Memory B cell (primary cell): ENCODE measurements around the gene C10orf67.

Source experiments
- ATAC-seq: fragments of 150-1000 bp; cut with Tn5 transposase; 2 replicates; pipeline ENCODE4 v1.10.0; 2021; ENCODE audit warnings: low read depth, mild to moderate bottlenecking, moderate library complexity
- DNase-seq, 2 donors: peaks; one replicate each; pipeline ENCODE4 v3.0.0; 2022; ENCODE audit warnings: low spot score in 2 of 2
- H3K27ac Mint-ChIP-seq: one replicate; pipeline ENCODE4 v1.8.0; 2022; ENCODE audit warnings: mild to moderate bottlenecking, moderate library complexity, mixed read lengths
- H3K27me3 Mint-ChIP-seq: one replicate; pipeline ENCODE4 v1.8.0; 2022; ENCODE audit warnings: mixed read lengths
- H3K36me3 Mint-ChIP-seq: one replicate; pipeline ENCODE4 v1.8.0; 2022; ENCODE audit warnings: mild to moderate bottlenecking, mixed read lengths
- H3K4me1 Mint-ChIP-seq: one replicate; pipeline ENCODE4 v1.8.0; 2022; ENCODE audit warnings: mixed read lengths
- H3K4me3 Mint-ChIP-seq: one replicate; pipeline ENCODE4 v1.8.0; 2022; ENCODE audit warnings: mild to moderate bottlenecking, moderate library complexity, mixed read lengths
- H3K9me3 Mint-ChIP-seq: one replicate; pipeline ENCODE4 v1.8.0; 2022; ENCODE audit warnings: mixed read lengths

The C10orf67 gene

DNA sequence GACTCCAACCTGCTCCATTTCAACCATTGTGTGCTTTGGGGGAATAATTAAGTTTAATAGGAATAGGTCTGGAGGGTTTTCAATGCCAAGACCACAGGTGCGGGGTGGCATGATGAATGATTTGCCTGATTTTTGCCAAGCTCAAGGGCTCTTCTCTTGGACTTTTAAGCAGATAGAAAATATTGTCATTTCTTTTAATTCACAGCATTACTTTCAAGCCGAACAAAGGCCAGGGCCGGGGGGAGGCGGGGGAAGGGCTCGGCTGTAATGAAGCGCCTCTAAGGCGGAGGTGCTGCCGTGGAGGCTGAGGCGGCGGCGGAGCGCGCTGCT lies 146.0 kb downstream of the C10orf67 start:
- Mint-ChIP-seq H3K4me1 (no peaks in the 10 kb centered on the region), H3K36me3 (no peaks in the 10 kb centered on the region), H3K27ac (no peak overlapping the region), H3K9me3 (no peaks in the 10 kb centered on the region), H3K27me3 (peaks cover 20% of the 10 kb centered on the region), H3K4me3 (no peak overlapping the region)
- DNase-seq (no peak), ATAC-seq (no peak)

DNA sequence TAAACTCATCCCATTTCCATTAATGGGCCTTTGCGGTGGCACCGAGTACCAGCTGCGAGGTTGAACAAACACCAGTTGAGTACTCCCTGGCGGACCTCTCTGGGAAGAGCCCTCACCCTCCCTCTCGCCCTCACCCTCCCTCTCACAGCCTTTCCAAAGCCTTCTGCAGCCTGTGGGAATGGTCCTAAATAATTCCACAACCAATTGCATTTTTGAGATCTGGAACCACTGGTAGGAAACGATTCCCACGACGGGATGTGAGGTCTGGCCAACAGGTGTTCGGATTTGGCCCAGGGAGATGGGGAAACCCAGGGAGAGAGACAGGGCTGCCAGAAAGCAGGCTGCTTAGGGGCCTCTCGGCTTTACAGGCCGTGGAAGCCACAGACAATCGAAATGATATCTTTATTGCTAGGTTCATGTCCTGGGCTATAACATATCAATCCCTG lies 147.2 kb downstream of the C10orf67 start:
- Mint-ChIP-seq H3K4me1 (no peaks in the 10 kb centered on the region), H3K36me3 (no peaks in the 10 kb centered on the region), H3K27me3 (peaks cover 25% of the 10 kb centered on the region), H3K27ac (no peak overlapping the region), H3K4me3 (no peak overlapping the region), H3K9me3 (no peaks in the 10 kb centered on the region)
- DNase-seq (no peak), ATAC-seq (no peak)

DNA sequence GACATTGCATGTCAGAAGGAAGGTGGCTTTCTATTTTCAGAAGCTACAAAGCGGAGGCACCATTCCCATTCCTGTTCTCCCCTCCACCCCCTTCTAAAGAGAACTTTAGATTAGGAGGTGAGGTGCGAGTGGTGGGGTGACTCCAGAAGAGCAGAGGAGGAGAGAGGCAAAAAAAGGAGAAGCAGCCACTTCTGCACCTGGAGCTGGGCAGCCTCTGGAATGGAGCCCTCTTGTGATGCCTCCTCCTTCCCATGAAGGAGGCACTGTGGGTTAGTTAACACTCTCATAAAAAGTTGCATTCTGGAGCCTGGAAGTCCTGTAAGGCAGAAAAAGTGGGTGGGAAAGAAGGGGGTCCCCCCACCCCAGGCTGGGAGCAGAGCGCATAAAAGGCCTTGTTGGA lies 147.7 kb downstream of the C10orf67 start:
- Mint-ChIP-seq H3K36me3 (no peaks in the 10 kb centered on the region), H3K4me3 (no peak overlapping the region), H3K9me3 (no peaks in the 10 kb centered on the region), H3K27me3 (peaks cover 26% of the 10 kb centered on the region), H3K27ac (no peak overlapping the region), H3K4me1 (no peaks in the 10 kb centered on the region)
- ATAC-seq (no peak), DNase-seq (no peak)

DNA sequence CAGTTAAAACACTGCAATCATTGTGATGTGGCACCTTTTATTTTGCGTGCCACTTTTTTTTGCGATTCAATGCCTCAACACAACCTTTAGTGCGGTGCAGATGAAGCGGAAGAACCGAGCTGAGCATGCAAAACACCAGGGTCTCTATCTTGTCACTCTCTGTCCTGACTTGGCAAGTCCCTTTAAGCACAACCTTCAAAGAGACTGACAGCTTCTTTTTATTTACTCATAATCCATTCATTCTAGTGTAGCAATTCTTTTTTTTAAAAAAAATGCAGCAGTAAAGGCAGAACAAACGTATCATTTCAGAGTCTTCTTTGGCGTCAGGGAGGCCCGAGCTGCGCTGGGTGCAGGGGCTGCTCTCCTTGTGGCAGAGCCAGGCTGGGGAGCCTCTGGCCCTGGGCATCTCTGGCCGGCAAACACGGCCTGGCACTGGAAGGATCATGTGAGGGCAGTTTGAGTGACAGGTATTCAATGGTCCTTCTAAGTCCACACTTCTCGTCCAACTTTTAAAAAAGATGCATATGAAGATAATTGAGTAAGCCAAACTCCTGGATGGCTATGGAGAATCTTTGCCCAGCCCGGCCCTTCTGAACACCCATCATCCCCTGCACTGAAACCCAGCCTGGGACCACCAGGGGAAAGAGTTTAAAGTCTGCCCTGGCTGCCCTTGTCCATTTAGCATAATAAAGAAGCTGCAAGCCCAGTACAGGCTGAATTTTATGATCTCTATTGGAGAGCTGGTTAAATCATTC lies 148.6 kb downstream of the C10orf67 start:
- DNase-seq (no peak), ATAC-seq (no peak)
- Mint-ChIP-seq H3K27me3 (peaks cover 26% of the 10 kb centered on the region), H3K4me3 (no peak overlapping the region), H3K9me3 (no peaks in the 10 kb centered on the region), H3K27ac (no peak overlapping the region), H3K36me3 (no peaks in the 10 kb centered on the region), H3K4me1 (no peaks in the 10 kb centered on the region)

DNA sequence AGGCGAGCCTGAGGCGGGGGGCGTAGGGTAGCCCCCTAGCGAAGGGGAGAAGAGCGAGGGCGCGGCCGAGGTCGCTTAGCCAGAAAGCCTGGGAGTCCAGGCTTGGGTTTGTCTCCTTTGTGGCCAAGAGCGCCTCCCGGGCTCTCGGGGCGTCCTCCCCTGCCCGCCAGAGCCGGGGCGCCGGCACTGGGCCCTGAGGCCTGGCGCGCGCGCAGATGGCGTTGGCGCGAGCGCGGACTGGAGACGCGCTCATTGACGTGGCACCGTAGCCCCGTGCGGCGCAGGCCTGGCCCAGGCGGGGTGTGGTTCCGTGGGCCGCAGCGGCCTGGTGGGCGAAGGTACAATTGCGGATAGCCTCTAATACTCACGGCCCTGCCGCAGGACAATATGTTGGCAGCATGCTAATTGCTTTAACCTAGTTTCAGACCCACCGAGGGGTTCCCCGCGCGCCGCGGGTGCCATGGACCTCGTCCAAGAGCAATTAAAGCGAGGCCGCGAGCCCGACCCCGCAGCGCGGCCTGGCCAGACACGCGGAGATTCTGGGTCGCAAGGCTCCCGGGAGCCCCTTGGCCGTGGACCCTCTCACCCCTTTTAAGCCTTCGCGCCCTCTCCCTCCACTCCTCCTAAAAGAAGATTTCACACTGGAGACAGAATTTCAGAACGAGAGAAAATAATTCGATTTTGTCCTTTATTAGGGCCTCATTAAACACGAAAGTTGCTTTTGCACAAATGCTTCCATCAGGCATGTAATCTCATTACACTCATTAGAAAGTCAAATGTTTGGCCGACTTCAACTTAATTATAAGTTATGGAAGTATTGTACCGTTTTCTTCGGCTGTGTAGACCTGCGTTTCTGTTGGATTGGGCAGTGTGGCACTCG lies 149.4 kb downstream of the C10orf67 start:
- Mint-ChIP-seq H3K27ac (no peak overlapping the region), H3K4me3 (no peak overlapping the region), H3K4me1 (peaks cover 2% of the 10 kb centered on the region), H3K36me3 (no peaks in the 10 kb centered on the region), H3K9me3 (no peaks in the 10 kb centered on the region), H3K27me3 (peaks cover 26% of the 10 kb centered on the region)
- no peak for DNase-seq
- ATAC-seq, result no peak

DNA sequence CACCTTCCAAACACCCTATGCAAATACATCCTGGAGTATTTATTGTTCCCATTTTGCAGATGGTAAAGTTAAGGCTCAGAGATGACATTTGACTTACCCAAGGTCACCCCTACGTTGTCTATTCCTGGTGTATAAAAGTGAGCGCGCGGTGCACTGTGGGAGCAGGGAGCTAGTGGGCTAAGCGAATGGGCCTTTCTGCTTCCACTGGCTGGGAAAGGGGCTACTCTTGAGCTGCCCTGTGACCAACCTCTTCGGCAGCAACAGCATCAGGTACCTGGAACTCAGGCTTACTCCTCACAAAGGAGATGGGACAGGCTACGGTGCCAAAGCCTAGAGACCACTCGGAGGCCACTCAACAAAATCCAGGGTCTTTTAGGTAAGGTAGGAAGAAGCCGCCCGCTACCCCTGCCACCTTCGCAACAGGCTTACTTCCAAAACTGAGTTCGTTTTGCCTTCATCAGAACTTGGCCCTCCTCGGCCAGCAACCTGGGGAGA lies 150.1 kb downstream of the C10orf67 start:
- Mint-ChIP-seq H3K4me1 (peaks cover 2% of the 10 kb centered on the region), H3K36me3 (no peaks in the 10 kb centered on the region), H3K27ac (no peak overlapping the region), H3K4me3 (no peak overlapping the region), H3K27me3 (peaks cover 24% of the 10 kb centered on the region), H3K9me3 (no peaks in the 10 kb centered on the region)
- no peak for DNase-seq
- ATAC-seq, result no peak

DNA sequence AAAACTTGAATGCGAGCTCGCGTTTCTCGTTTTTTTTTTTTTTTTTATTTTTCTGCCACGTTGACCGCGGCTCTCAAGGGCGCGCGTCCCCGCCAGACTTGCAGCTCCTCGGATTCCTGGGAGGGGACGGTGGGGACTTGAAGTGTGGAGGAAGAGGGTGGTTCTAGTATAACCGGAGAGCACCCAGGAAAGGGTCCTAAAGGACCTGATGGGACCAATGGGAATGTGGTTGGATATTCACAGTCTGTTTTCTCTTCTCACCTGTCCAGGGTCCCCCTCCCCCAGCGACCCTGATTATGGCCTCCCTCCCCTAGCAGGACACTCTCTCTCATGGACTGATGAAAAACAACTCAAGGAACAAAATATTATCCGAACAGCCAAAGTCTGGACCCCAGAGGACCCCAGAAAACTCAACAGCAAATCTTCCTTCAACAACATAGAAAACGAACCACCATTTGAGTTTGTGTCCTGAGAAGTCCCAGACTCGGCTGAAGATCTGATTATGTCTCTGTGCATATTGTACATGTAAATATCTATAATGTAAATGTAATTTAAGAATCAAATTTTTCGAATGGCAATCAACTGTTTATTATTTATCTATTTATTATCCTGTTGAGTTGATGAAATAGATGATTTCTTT lies 151.0 kb downstream of the C10orf67 start:
- no peak overlapping the region for H3K27ac Mint-ChIP-seq
- no peaks in the 10 kb centered on the region for H3K9me3 Mint-ChIP-seq
- H3K36me3 Mint-ChIP-seq, result no peaks in the 10 kb centered on the region
- no peak overlapping the region for H3K4me3 Mint-ChIP-seq
- no peak for DNase-seq
- no peak for ATAC-seq
- H3K4me1 Mint-ChIP-seq, result peaks cover 2% of the 10 kb centered on the region
- peaks cover 26% of the 10 kb centered on the region for H3K27me3 Mint-ChIP-seq

DNA sequence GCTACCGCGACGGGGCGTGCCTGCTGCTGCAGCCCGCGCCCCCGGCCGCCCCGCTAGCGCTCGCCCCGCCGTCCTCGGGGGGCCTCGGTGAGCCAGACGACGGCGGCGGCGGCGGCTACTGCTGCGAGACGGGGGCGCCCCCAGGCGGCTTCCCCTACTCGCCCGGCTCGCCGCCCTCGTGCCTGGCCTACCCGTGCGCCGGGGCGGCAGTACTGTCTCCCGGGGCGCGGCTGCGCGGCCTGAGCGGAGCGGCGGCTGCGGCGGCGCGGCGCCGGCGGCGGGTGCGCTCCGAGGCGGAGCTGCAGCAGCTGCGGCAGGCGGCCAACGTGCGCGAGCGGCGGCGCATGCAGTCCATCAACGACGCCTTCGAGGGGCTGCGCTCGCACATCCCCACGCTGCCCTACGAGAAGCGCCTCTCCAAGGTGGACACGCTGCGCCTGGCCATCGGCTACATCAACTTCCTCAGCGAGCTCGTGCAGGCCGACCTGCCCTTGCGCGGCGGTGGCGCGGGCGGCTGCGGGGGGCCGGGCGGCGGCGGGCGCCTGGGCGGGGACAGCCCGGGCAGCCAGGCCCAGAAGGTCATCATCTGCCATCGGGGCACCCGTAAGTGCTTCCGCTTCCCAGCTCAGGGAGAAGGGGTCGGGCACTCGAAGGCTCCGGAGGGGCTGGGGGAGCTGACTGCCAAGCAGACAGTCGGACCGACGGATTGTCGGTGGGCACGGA lies 151.7 kb downstream of the C10orf67 start:
- no peaks in the 10 kb centered on the region for H3K36me3 Mint-ChIP-seq
- DNase-seq, result no peak

DNA sequence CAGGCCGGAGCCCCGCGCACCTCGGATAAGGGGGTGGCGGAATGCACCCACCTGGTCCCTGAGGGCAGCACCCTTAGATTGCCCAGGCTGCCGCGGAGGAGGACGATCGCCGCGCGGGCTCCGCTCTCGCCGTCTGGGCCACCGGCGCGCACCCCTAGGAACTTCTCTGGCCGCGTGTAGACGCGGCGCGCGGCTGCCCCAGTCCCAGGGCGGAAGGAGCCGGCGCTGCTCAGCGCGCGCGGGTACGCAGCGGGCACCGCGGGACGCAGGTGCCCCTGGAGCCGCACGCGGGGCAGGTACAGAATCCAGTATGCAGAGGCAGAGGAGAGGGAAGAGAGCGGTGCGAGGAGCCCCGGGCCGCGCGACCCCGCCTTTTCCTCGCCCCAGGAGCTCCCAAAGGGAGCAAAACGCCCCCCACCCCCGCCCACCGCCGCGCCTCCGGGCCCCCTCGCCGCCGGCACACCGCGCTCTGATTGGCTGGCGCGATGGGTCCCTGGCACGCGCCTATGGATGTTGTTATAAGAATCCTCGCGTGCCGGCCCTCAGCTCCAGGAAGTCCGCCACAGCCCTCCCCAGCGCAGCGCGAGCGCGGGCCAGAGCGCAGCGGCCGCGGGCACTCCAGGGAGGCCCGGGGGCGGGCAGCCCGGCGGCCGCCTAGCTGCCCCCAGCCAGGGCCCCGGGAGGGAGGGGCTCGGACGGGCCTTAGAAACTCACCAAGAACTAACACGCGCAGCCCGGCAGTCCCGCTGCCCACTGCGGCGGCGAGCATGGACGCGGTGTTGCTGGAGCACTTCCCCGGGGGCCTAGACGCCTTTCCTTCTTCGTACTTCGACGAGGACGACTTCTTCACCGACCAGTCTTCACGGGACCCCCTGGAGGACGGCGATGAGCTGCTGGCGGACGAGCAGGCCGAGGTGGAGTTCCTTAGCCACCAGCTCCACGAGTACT lies 152.6 kb downstream of the C10orf67 start, which contains the start of gene PTF1A:
TSS of gene PTF1A (plus strand) at position 549 of the 948 bp plus-strand sequence. CDS start at position 768, 219 bp downstream.
- Mint-ChIP-seq H3K27ac (no peak within 1 kb of the TSS), H3K9me3 (no peaks in the 10 kb centered on the region), H3K4me1 (peaks cover 2% of the 10 kb centered on the region), H3K36me3 (no peaks in the 10 kb centered on the region), H3K27me3 (peaks cover 23% of the 10 kb centered on the region), H3K4me3 (peak within 1 kb of the TSS; percentile 21)
- ATAC-seq, result no peak
- no peak for DNase-seq

More for the DNA sequence above, 151.7 kb downstream of the C10orf67 start:
- Mint-ChIP-seq H3K27me3 (peaks cover 23% of the 10 kb centered on the region), H3K4me1 (peaks cover 2% of the 10 kb centered on the region), H3K9me3 (no peaks in the 10 kb centered on the region), H3K27ac (no peak overlapping the region), H3K4me3 (no peak overlapping the region)
- ATAC-seq, result no peak

DNA sequence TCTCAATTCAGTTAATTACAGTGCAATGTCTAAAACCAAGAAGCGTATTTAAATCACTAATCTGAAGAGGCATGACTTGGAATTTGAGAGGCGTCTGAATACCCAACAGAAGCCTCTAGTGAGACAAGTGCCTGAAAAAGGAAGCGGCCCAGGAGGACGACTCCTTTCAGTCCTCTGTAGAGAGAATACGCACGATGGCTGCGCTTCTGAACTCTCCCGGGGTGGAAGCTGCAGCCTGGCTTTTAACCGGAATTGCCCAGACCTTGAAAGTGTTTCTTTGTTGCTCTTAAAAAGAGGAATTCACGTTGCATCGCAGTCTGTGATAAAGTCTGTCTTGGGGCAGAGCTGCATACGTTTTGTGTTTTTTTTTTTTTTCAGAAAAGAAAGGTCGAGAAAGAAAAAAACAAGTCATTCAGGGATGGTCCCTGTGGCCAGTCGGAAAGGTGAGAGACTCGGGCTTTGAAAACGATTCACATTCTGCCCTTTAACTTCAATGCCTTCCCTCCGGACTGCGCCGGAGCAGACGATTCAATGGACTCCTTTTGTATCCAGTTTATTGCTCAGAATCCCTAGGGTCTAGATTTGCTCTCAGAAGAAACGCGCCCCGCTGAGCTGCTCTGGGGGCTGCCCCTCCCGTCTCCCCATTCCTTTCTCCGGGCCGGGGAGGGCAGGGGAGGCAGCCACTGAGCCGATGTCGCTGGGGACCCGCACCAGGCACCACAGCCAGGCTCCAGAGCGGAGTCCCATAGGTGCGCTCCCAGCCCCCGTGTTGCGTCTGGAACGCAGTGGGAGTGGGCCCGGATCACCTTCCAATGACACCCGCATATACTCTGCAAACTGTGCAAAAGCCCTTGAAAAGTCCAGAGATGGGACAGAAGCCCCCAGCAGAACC lies 153.5 kb downstream of the C10orf67 start:
- no peak overlapping the region for H3K27ac Mint-ChIP-seq
- H3K4me1 Mint-ChIP-seq, result peaks cover 2% of the 10 kb centered on the region
- no peaks in the 10 kb centered on the region for H3K36me3 Mint-ChIP-seq
- no peaks in the 10 kb centered on the region for H3K9me3 Mint-ChIP-seq
- H3K27me3 Mint-ChIP-seq, result peaks cover 18% of the 10 kb centered on the region
- ATAC-seq, result no peak
- DNase-seq, result no peak
- H3K4me3 Mint-ChIP-seq, result no peak overlapping the region

DNA sequence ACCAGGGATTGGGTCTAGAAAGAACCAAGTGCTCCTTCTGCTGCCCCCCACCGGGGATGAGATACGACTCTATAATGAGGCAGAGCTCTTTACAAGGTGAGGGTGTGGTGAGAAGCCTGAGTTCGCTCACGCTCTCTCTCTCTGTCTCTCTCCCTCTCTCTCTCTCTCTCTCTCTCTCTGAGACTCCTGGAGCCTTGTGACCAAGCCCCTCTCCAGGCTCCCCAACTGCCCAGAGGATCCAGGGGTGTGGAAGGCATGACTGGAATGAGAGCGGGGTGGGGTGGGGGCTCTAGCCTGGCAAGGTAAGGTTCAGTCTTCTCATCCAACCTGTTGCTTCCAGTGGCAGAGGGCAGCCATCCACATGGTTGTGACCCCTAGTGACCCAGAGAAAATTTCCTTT lies 155.6 kb downstream of the C10orf67 start:
- no peak for ATAC-seq
- no peak for DNase-seq
- H3K36me3 Mint-ChIP-seq, result no peaks in the 10 kb centered on the region
- peaks cover 20% of the 10 kb centered on the region for H3K27me3 Mint-ChIP-seq
- no peaks in the 10 kb centered on the region for H3K9me3 Mint-ChIP-seq
- H3K4me3 Mint-ChIP-seq, result no peak overlapping the region
- H3K4me1 Mint-ChIP-seq, result peaks cover 2% of the 10 kb centered on the region
- H3K27ac Mint-ChIP-seq, result no peak overlapping the region

DNA sequence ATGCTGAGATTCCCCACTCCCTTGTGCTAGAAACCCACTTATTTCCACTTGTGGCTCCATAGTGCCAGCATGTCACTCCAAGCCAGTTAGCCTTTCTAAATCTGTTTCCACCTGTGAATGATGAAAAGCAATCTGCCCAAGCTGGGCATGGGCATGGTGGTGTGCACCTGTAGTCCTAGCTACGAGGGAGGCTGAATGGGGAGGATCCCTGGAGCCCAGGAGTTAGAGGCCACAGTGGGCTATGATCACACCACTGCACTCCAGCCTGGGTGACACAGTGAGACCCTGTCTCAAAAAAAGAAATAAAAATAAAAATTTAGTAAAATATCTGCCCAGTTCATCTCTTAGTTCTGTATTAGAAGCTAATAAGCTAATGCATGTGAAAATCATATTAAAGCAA lies 157.4 kb downstream of the C10orf67 start:
- Mint-ChIP-seq H3K27me3 (peaks cover 16% of the 10 kb centered on the region), H3K9me3 (no peaks in the 10 kb centered on the region), H3K4me3 (no peak overlapping the region), H3K4me1 (peaks cover 2% of the 10 kb centered on the region), H3K36me3 (no peaks in the 10 kb centered on the region), H3K27ac (no peak overlapping the region)
- ATAC-seq (no peak), DNase-seq (no peak)
